Measurements from ENCODE around the gene ALDH7A1. TPM values are rescaled to one million over a fixed set of nuclear protein-coding genes. Genes with fewer than 3 reads are reported as not detected.

The ALDH7A1 gene
- total RNA-seq, 2 experiments from 2014 or later = 1.6 to 2.1 TPM

- Histone ChIP-seq H3K36me3 (ENCODE audit: insufficient read depth, low read length) (no peaks in the 10 kb centered on the region), H3K27ac (ENCODE audit: low read depth in 1 of 2, low read length in 2 of 2) (no peak overlapping the region), H3K27me3 (ENCODE audit: control insufficient read depth in 1 of 2, insufficient read depth in 2 of 2, low read length in 2 of 2) (no peaks in the 10 kb centered on the region), H3K9me3 (ENCODE audit: control insufficient read depth in 1 of 2, insufficient read depth in 1 of 2, low read length in 2 of 2) (no peaks in the 10 kb centered on the region), H3K4me3 (ENCODE audit: low read length) (no peak overlapping the region), H3K4me1 (ENCODE audit: insufficient read depth, low read length) (no peaks in the 10 kb centered on the region)
- intact Hi-C loops (cut with DNase I, micrococcal nuclease) = no loop called here
- TF ChIP-seq CTCF (IDR thresholded peaks at IDR 0.05) = no peak
- H3K27ac Mint-ChIP-seq = no peak overlapping the region
- H3K9me3 Mint-ChIP-seq = no peaks in the 10 kb centered on the region
- H3K4me1 Mint-ChIP-seq (ENCODE audit: low read depth) = no peaks in the 10 kb centered on the region
- ATAC-seq (ENCODE audit: poor library complexity) (no peak), DNase-seq (no peak)
- POLR2A ChIA-PET = no interaction called here
- H3K27me3 Mint-ChIP-seq = no peaks in the 10 kb centered on the region
- CTCF ChIA-PET = no interaction called here
- no peak overlapping the region for H3K4me3 Mint-ChIP-seq
- H3K36me3 Mint-ChIP-seq (ENCODE audit: low read depth) = no peaks in the 10 kb centered on the region
Observed at GRCh38 chr5:126576974-126577373, 18.0 kb downstream of the ALDH7A1 start.

GRCh38 chr5:126575644-126576043 lies 19.4 kb downstream of the ALDH7A1 start:
- Histone ChIP-seq H3K27ac (ENCODE audit: low read depth in 1 of 2, low read length in 2 of 2) (no peak overlapping the region), H3K9me3 (ENCODE audit: control insufficient read depth in 1 of 2, insufficient read depth in 1 of 2, low read length in 2 of 2) (no peaks in the 10 kb centered on the region), H3K27me3 (ENCODE audit: control insufficient read depth in 1 of 2, insufficient read depth in 2 of 2, low read length in 2 of 2) (no peaks in the 10 kb centered on the region), H3K4me1 (ENCODE audit: insufficient read depth, low read length) (no peaks in the 10 kb centered on the region), H3K4me3 (ENCODE audit: low read length) (no peak overlapping the region), H3K36me3 (ENCODE audit: insufficient read depth, low read length) (no peaks in the 10 kb centered on the region)
- H3K27ac Mint-ChIP-seq = no peak overlapping the region
- peaks cover 4% of the 10 kb centered on the region for H3K36me3 Mint-ChIP-seq (ENCODE audit: low read depth)
- H3K4me1 Mint-ChIP-seq (ENCODE audit: low read depth) = no peaks in the 10 kb centered on the region
- no peaks in the 10 kb centered on the region for H3K27me3 Mint-ChIP-seq
- no peak for ATAC-seq (ENCODE audit: poor library complexity)
- ChIA-PET POLR2A (no interaction called here), CTCF (interaction anchor here (0.7 kb wide), 1 partner anchor 75 kb away, joined by 5 read pairs; no protein-coding TSS in a partner anchor)
- TF ChIP-seq CTCF (IDR thresholded peaks at IDR 0.05) = no peak
- intact Hi-C loops (cut with DNase I, micrococcal nuclease) = no loop called here
- DNase-seq = no peak
- no peak overlapping the region for H3K4me3 Mint-ChIP-seq
- H3K9me3 Mint-ChIP-seq = no peaks in the 10 kb centered on the region

- Mint-ChIP-seq H3K4me1 (ENCODE audit: low read depth) (no peaks in the 10 kb centered on the region), H3K36me3 (ENCODE audit: low read depth) (peaks cover 6% of the 10 kb centered on the region), H3K9me3 (no peaks in the 10 kb centered on the region), H3K4me3 (no peak overlapping the region), H3K27me3 (no peaks in the 10 kb centered on the region), H3K27ac (no peak overlapping the region)
- Histone ChIP-seq H3K27ac (ENCODE audit: low read depth in 1 of 2, low read length in 2 of 2) (no peak overlapping the region), H3K36me3 (ENCODE audit: insufficient read depth, low read length) (no peaks in the 10 kb centered on the region), H3K4me1 (ENCODE audit: insufficient read depth, low read length) (no peaks in the 10 kb centered on the region), H3K27me3 (ENCODE audit: control insufficient read depth in 1 of 2, insufficient read depth in 2 of 2, low read length in 2 of 2) (no peaks in the 10 kb centered on the region), H3K4me3 (ENCODE audit: low read length) (no peak overlapping the region), H3K9me3 (ENCODE audit: control insufficient read depth in 1 of 2, insufficient read depth in 1 of 2, low read length in 2 of 2) (no peaks in the 10 kb centered on the region)
- POLR2A ChIA-PET = no interaction called here
- ATAC-seq (ENCODE audit: poor library complexity) = no peak
- no peak for TF ChIP-seq CTCF (IDR thresholded peaks at IDR 0.05)
- intact Hi-C loops (cut with DNase I, micrococcal nuclease) = no loop called here
- CTCF ChIA-PET = no interaction called here
- no peak for DNase-seq
Observed at GRCh38 chr5:126568206-126568755, 26.7 kb downstream of the ALDH7A1 start.
